SK-N-SH treated with all-trans-retinoic acid at 6 μM for 48 hours (cell line): Measurements from ENCODE around the gene SUGP2.

Experiments
- ATAC-seq: fragments of 200-7000 bp; cut with Tn5 transposase; 3 replicates; pipeline ENCODE4 v1.9.1; 2020; ENCODE audit warnings: mild to moderate bottlenecking, moderate library complexity
- ARNTL ChIP-seq: fragments of 450-650 bp; formaldehyde crosslinking; IDR thresholded peaks from 2 replicates; pipeline ENCODE4 v1.5.0; 2020; ENCODE audit warnings: low read depth, mild to moderate bottlenecking, moderate library complexity, borderline replicate concordance
- BACH2 ChIP-seq: fragments of 250-450 bp; sonication (Bioruptor Pico); IDR thresholded peaks from 2 replicates; pipeline ENCODE4 v1.9.0; 2021; ENCODE audit warnings: mild to moderate bottlenecking, borderline replicate concordance
- CSDC2 ChIP-seq: fragments of 250-450 bp; sonication (Bioruptor Pico); IDR thresholded peaks from 2 replicates; pipeline ENCODE4 v1.5.0; 2020; ENCODE audit warnings: mild to moderate bottlenecking, moderate library complexity
- ESRRG ChIP-seq: fragments of 250-450 bp; sonication (Bioruptor Pico); IDR thresholded peaks from 2 replicates; pipeline ENCODE4 v1.6.1; 2021; ENCODE audit warnings: mild to moderate bottlenecking
- GLIS3 ChIP-seq: fragments of 250-450 bp; sonication (Bioruptor Pico); IDR thresholded peaks from 2 replicates; pipeline ENCODE4 v1.5.0; 2020; ENCODE audit warnings: mild to moderate bottlenecking, moderate library complexity
- ISL1 ChIP-seq: fragments of 250-450 bp; sonication (Bioruptor Pico); IDR thresholded peaks from 2 replicates; pipeline ENCODE4 v2.1.2; 2022; ENCODE audit warnings: mild to moderate bottlenecking, moderate library complexity
- OSR1 ChIP-seq: fragments of 250-450 bp; sonication (Bioruptor Pico); IDR thresholded peaks from 2 replicates; pipeline ENCODE4 v1.8.0; 2022; ENCODE audit warnings: moderate library complexity, mild to moderate bottlenecking, inconsistent platforms
- PATZ1 ChIP-seq: fragments of 250-450 bp; sonication (Bioruptor Pico); IDR thresholded peaks from 2 replicates; pipeline ENCODE4 v1.8.0; 2020; ENCODE audit warnings: mild to moderate bottlenecking, moderate library complexity, borderline replicate concordance
- POU6F1 ChIP-seq: fragments of 250-450 bp; sonication (Bioruptor Pico); IDR thresholded peaks from 2 replicates; pipeline ENCODE4 v1.8.0; 2021; ENCODE audit warnings: low read depth, mild to moderate bottlenecking, moderate library complexity, borderline replicate concordance
- PPARA ChIP-seq: fragments of 250-450 bp; sonication (Bioruptor Pico); IDR thresholded peaks from 2 replicates; pipeline ENCODE4 v1.5.0; 2020; ENCODE audit warnings: mild to moderate bottlenecking, borderline replicate concordance
- RARB ChIP-seq: fragments of 250-450 bp; sonication (Bioruptor Pico); IDR thresholded peaks from 2 replicates; pipeline ENCODE4 v1.8.0; 2021; ENCODE audit warnings: mild to moderate bottlenecking, moderate library complexity
- SNAI2 ChIP-seq: fragments of 250-450 bp; sonication (Bioruptor Pico); IDR thresholded peaks from 2 replicates; pipeline ENCODE4 v1.5.0; 2020; ENCODE audit warnings: mild to moderate bottlenecking, moderate library complexity
- TCF4 ChIP-seq: fragments of 250-450 bp; sonication (Bioruptor Pico); IDR thresholded peaks from 2 replicates; pipeline ENCODE4 v1.8.0; 2021; ENCODE audit warnings: mild to moderate bottlenecking, moderate library complexity, borderline replicate concordance
- TOX ChIP-seq: fragments of 250-450 bp; sonication (Bioruptor Pico); IDR thresholded peaks from 2 replicates; pipeline ENCODE4 v1.8.0; 2021; ENCODE audit warnings: mild to moderate bottlenecking, moderate library complexity, borderline replicate concordance
- ZC3H10 ChIP-seq: fragments of 250-450 bp; sonication (Bioruptor Pico); IDR thresholded peaks from 2 replicates; pipeline ENCODE4 v1.5.1; 2021; ENCODE audit warnings: mild to moderate bottlenecking, moderate library complexity
- ZFP3 ChIP-seq: fragments of 250-450 bp; sonication (Bioruptor Pico); IDR thresholded peaks from 2 replicates; pipeline ENCODE4 v1.5.0; 2020; ENCODE audit warnings: mild to moderate bottlenecking, moderate library complexity
- ZFP30 ChIP-seq: fragments of 450-650 bp; formaldehyde crosslinking; IDR thresholded peaks from 2 replicates; pipeline ENCODE4 v1.5.0; 2022; ENCODE audit warnings: mild to moderate bottlenecking, moderate library complexity
- ZNF565 ChIP-seq: fragments of 450-650 bp; formaldehyde crosslinking; conservative IDR thresholded peaks from 2 replicates; pipeline ENCODE4 v1.5.0; 2020; ENCODE audit warnings: low read depth, mild to moderate bottlenecking, moderate library complexity
- ZNF70 ChIP-seq: fragments of 450-650 bp; formaldehyde crosslinking; IDR thresholded peaks from 2 replicates; pipeline ENCODE4 v1.5.0; 2020; ENCODE audit warnings: mild to moderate bottlenecking, moderate library complexity
- ZNF8 ChIP-seq: fragments of 450-650 bp; formaldehyde crosslinking; IDR thresholded peaks from 2 replicates; pipeline ENCODE4 v1.5.0; 2020; ENCODE audit warnings: mild to moderate bottlenecking, moderate library complexity
- TF ChIP-seq, protein P1 (sequence below): fragments of 250-450 bp; sonication (Bioruptor Pico); IDR thresholded peaks from 2 replicates; pipeline ENCODE4 v1.5.1; 2021; ENCODE audit warnings: mild to moderate bottlenecking, moderate library complexity
- TF ChIP-seq, protein P2 (sequence below): fragments of 250-450 bp; sonication (Bioruptor Pico); IDR thresholded peaks from 2 replicates; pipeline ENCODE4 v1.5.0; 2020; ENCODE audit warnings: mild to moderate bottlenecking, moderate library complexity
- TF ChIP-seq, protein P3 (sequence below): fragments of 250-450 bp; sonication (Bioruptor Pico); IDR thresholded peaks from 2 replicates; pipeline ENCODE4 v1.5.1; 2020; ENCODE audit warnings: low read depth, mild to moderate bottlenecking, moderate library complexity

Gene SUGP2

DNA sequence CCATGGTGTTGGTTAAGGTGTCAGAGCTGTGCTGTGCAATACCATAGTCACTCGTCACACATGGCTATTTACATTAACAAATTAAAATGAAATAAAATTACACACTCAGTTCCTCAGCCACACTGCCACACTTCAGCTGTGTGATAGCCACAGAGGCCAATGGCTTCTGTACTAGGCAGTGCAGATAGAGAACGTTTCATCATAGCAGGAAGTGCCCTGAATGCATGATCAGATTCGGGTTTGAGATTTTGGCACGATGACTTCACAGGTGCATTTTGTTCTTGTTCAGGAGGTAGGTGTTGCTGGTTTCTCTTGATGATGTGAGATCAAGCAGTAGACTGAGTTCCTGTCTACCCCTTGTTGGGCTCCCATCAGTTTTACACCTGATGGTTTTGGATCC, 6.6 kb upstream of the SUGP2 start:
- ATAC-seq, result no peak
- TF ChIP-seq ZFP30 (CRISPR knock-in tag), result no peak
- no peak for TF ChIP-seq ESRRG (CRISPR knock-in tag)
- no peak for TF ChIP-seq ZFP3 (CRISPR knock-in tag)
- no peak for TF ChIP-seq ZNF8 (CRISPR knock-in tag)
- TF ChIP-seq, protein P1, sequence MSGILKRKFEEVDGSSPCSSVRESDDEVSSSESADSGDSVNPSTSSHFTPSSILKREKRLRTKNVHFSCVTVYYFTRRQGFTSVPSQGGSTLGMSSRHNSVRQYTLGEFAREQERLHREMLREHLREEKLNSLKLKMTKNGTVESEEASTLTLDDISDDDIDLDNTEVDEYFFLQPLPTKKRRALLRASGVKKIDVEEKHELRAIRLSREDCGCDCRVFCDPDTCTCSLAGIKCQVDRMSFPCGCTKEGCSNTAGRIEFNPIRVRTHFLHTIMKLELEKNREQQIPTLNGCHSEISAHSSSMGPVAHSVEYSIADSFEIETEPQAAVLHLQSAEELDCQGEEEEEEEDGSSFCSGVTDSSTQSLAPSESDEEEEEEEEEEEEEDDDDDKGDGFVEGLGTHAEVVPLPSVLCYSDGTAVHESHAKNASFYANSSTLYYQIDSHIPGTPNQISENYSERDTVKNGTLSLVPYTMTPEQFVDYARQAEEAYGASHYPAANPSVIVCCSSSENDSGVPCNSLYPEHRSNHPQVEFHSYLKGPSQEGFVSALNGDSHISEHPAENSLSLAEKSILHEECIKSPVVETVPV (CRISPR knock-in tag), result no peak
- no peak for TF ChIP-seq PATZ1 (CRISPR knock-in tag)
- TF ChIP-seq ZC3H10 (CRISPR knock-in tag), result no peak
- TF ChIP-seq SNAI2, result no peak
- TF ChIP-seq ZNF565 (CRISPR knock-in tag), result no peak
- no peak for TF ChIP-seq RARB (CRISPR knock-in tag)
- TF ChIP-seq, protein P2, sequence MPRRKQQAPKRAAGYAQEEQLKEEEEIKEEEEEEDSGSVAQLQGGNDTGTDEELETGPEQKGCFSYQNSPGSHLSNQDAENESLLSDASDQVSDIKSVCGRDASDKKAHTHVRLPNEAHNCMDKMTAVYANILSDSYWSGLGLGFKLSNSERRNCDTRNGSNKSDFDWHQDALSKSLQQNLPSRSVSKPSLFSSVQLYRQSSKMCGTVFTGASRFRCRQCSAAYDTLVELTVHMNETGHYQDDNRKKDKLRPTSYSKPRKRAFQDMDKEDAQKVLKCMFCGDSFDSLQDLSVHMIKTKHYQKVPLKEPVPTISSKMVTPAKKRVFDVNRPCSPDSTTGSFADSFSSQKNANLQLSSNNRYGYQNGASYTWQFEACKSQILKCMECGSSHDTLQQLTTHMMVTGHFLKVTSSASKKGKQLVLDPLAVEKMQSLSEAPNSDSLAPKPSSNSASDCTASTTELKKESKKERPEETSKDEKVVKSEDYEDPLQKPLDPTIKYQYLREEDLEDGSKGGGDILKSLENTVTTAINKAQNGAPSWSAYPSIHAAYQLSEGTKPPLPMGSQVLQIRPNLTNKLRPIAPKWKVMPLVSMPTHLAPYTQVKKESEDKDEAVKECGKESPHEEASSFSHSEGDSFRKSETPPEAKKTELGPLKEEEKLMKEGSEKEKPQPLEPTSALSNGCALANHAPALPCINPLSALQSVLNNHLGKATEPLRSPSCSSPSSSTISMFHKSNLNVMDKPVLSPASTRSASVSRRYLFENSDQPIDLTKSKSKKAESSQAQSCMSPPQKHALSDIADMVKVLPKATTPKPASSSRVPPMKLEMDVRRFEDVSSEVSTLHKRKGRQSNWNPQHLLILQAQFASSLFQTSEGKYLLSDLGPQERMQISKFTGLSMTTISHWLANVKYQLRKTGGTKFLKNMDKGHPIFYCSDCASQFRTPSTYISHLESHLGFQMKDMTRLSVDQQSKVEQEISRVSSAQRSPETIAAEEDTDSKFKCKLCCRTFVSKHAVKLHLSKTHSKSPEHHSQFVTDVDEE (CRISPR knock-in tag), result no peak
- no peak for TF ChIP-seq ARNTL
- TF ChIP-seq ZNF70 (CRISPR knock-in tag), result no peak
- TF ChIP-seq BACH2 (CRISPR knock-in tag), result no peak
- TF ChIP-seq, protein P3, sequence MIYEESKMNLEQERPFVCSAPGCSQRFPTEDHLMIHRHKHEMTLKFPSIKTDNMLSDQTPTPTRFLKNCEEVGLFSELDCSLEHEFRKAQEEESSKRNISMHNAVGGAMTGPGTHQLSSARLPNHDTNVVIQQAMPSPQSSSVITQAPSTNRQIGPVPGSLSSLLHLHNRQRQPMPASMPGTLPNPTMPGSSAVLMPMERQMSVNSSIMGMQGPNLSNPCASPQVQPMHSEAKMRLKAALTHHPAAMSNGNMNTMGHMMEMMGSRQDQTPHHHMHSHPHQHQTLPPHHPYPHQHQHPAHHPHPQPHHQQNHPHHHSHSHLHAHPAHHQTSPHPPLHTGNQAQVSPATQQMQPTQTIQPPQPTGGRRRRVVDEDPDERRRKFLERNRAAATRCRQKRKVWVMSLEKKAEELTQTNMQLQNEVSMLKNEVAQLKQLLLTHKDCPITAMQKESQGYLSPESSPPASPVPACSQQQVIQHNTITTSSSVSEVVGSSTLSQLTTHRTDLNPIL, result no peak
- no peak for TF ChIP-seq OSR1 (CRISPR knock-in tag)
- no peak for TF ChIP-seq TOX
- TF ChIP-seq PPARA, result no peak
- TF ChIP-seq POU6F1 (CRISPR knock-in tag), result no peak

DNA sequence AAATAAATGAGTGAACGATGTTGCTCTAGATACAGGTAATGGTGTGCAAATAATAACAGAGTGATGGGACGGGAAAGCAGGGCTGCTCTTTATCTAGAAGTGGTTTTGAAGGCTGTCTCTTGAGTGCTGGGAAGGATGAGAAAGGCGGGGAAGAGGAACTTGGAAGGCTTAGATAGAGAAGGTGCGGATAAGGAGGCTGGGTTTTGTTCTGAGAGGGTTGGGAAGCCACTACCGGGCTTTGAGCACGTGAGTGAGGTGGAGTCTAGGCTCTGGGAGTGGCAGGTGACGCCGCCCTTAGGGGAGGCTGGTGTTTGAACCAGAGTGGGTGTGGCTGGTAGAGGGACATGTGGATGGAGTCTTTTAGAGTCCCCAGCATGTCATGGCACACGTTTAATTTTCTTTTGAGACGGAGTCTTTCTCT, 897 bp upstream of the SUGP2 start:
- ATAC-seq, result peak; percentile 87

GRCh38 chr19:19033176-19033425, 216 bp downstream of the SUGP2 start:
- peak; percentile 21 for ATAC-seq
- TF ChIP-seq, protein P2 (CRISPR knock-in tag), result no peak
- TF ChIP-seq ZFP30 (CRISPR knock-in tag), result no peak
- no peak for TF ChIP-seq RARB (CRISPR knock-in tag)
- TF ChIP-seq ZFP3 (CRISPR knock-in tag), result no peak
- TF ChIP-seq ISL1 (CRISPR knock-in tag), result no peak
- TF ChIP-seq CSDC2 (CRISPR knock-in tag), result no peak
- no peak for TF ChIP-seq ZNF565 (CRISPR knock-in tag)
- TF ChIP-seq ZNF70 (CRISPR knock-in tag), result no peak
- TF ChIP-seq GLIS3, result no peak
- TF ChIP-seq ARNTL, result no peak
- TF ChIP-seq, protein P1 (CRISPR knock-in tag), result no peak
- no peak for TF ChIP-seq ZC3H10 (CRISPR knock-in tag)
- TF ChIP-seq TCF4 (CRISPR knock-in tag), result no peak
- TF ChIP-seq POU6F1 (CRISPR knock-in tag), result no peak

More for the DNA sequence above, 897 bp upstream of the SUGP2 start:
- no peak for TF ChIP-seq TOX
